ENCODE data around the gene MIX23.
A peak's percentile ranks its signal among the peaks of the same experiment; 100 is the strongest.

Gene MIX23

DNA sequence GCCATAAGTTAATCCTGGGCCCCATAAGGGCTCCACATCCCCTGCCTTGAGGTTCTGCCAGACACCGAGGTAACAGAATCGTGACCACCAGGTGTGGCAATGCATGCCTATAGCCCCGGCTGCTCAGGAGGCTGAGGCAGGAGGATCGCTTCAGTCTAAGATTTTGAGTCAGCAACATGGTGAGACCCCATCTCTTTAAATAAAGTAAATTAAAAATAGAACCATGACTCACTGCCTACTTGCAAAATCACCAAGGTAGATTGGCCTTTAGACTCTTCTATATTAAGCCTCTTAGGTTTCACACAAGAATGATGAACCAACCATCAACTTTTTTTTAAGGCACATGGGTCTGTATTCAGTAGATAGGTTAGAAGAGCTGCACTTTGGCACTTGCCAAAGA, 23.2 kb upstream of the MIX23 start:
- no peak for FAIRE-seq
- no peak for DNase-seq (ENCODE audit: insufficient read length, low spot score)
- TF ChIP-seq CTCF (IDR thresholded peaks at IDR 0.05; ENCODE audit: insufficient read depth, missing control alignments) = no peak

DNA sequence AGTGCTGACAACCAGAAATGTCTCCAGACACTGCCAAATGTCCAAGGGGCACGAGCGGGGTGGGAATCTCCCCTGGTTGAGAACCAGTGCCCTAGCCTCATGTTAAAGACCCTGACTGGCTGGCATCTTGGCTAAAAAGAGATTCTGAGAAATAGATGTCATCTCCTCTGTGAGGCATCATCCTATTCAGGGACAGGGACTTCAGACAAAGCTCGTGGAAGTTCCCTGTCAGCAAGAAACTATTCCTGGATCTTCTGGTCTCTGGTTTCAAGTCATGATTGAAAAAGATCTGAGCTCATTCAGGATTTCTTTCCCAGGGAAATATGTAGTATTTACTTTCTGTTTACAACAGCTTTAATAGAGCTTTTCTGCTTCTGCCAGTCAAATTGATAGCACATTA, 22.0 kb upstream of the MIX23 start:
- TF ChIP-seq CTCF (IDR thresholded peaks at IDR 0.05; ENCODE audit: insufficient read depth, missing control alignments) = no peak
- FAIRE-seq (no peak), DNase-seq (ENCODE audit: insufficient read length, low spot score) (no peak)

GRCh38 chr3:122403489-122403888, 20.5 kb upstream of the MIX23 start:
- DNase-seq (ENCODE audit: insufficient read length, low spot score) = no peak
- FAIRE-seq = no peak

DNA sequence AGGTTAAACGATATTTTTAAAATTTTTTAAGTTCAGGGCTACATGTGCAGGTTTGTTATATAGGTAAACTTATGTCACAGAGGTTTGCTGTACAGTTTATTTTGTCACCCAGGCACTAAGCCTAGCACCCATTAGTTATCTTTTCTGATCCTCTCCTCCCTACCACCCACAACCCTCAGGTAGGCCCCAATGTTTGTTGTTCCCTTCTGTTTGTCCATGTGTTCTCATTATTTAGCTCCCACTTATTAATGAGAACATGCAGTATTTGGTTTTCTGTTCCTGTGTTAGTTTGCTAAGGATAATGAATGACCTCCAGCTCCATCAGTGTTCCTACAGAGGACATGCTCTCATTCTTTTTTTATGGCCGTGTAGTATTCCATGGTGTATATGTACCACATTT, 15.9 kb upstream of the MIX23 start:
- DNase-seq (ENCODE audit: insufficient read length, low spot score) = no peak
- no peak for TF ChIP-seq CTCF (IDR thresholded peaks at IDR 0.05; ENCODE audit: insufficient read depth, missing control alignments)

More at GRCh38 chr3:122403489-122403888, 20.5 kb upstream of the MIX23 start:
- TF ChIP-seq CTCF (IDR thresholded peaks at IDR 0.05; ENCODE audit: insufficient read depth, missing control alignments) = no peak

DNA sequence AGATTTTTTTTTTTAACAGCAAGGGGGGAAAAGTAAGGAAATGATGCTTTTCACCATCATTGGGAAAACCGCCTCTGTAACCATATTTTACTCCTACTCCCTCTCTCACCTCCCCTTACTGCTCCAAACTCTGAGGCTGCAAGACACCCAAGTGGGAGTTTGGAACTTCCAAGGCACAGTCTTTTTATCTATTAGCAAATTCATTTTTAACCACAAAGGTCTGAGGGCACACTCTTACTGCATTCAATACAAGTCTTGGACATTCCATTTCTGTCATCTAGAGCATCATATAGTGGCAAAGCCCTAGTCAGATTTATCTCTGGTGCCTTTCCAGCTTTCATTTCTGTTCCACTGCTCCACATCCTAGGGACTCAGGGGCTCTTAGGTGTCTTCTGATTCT, 14.2 kb upstream of the MIX23 start:
- DNase-seq (ENCODE audit: insufficient read length, low spot score) = no peak
- FAIRE-seq = no peak
- no peak for TF ChIP-seq CTCF (IDR thresholded peaks at IDR 0.05; ENCODE audit: insufficient read depth, missing control alignments)

More for the DNA sequence above, 15.9 kb upstream of the MIX23 start:
- FAIRE-seq = no peak

GRCh38 chr3:122396511-122396910, 13.5 kb upstream of the MIX23 start:
- FAIRE-seq = peak; percentile 55
- DNase-seq (ENCODE audit: insufficient read length, low spot score) = no peak
- no peak for TF ChIP-seq CTCF (IDR thresholded peaks at IDR 0.05; ENCODE audit: insufficient read depth, missing control alignments)

DNA sequence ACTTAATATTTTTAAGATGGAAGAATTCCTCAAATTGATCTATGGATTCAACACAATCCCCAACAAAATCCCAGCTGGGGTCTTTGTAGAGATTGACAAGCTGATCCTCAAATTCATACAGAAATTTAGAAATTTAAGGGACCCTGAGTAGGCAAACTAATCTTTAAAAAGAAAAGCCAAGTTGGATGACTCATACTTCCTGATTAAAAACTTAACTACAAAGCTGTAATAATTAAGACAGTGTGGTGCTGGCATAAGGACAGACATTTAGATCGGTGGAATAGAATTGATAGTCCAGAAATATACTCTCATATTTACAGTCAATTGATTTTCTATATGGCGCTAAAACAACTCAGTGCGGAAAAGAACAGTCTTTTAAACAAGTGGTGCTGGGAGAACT, 12.6 kb upstream of the MIX23 start:
- no peak for DNase-seq (ENCODE audit: insufficient read length, low spot score)
- FAIRE-seq = no peak
- no peak for TF ChIP-seq CTCF (IDR thresholded peaks at IDR 0.05; ENCODE audit: insufficient read depth, missing control alignments)

All from D721Med (cell line).